HG03095 (cell line): ENCODE measurements around the gene TRIM14.
"Not testable (repeated sequence)": the region's sequence is repeated elsewhere in the genome, so short reads cannot be mapped to it uniquely, and the experiment has no call there.

Experiments
- ATAC-seq: cut with Tn5 transposase; IDR thresholded peaks from one replicate; pipeline ENCODE4 v1.9.1; 2021; ENCODE audit warnings: moderate library complexity; ENCODE audit not compliant: unreplicated experiment

TRIM14 gene

GRCh38 chr9:98083566-98084183 lies 35.3 kb downstream of the TRIM14 start:
- ATAC-seq: no peak

GRCh38 chr9:98083061-98083501 lies 35.9 kb downstream of the TRIM14 start:
- ATAC-seq: no peak

DNA sequence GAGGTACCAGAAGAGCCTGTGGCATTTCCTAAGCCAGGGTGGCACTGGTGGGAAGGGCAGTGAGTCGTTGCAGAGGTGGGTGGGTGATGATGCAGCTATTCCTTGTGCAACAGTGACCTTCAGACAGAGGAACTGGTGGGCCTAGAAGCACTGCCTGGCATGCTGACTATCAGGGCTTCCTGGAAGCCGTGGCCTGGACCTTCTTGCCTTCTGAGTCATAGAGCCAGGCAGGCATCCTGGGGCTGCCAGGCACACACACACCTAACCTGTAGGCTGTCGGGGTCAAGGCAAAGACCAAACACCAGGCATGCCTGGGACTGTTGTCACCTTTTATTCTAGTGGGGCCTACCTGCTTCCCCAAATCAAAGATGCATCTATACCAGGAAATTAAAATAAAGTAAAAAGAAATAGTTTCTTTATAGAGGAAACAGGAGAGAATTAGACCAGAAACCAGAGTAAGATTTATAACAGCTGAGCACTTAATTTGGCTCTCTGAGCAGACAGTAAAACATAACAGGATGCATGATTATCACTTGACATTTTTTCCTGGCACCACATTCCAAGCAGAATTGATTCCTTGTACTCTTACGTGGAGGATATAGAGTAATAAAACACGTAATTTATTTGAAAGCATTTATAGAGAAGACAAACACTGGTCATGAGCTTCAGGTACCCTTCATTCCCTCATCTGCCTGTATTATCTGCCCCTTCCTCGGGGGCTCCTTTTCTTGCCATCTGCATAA lies 37.4 kb downstream of the TRIM14 start:
- ATAC-seq: no peak

DNA sequence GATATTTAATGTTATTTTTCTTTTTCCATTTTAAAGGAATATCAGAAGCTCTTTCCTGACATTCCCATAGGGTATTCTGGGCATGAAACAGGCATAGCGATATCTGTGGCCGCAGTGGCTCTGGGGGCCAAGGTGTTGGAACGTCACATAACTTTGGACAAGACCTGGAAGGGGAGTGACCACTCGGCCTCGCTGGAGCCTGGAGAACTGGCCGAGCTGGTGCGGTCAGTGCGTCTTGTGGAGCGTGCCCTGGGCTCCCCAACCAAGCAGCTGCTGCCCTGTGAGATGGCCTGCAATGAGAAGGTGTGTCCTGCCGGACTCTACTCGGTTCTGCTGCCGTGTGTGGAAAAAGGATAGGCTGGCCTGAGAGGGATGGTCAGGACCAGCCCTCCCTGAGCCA lies 38.2 kb downstream of the TRIM14 start:
- ATAC-seq: no peak

DNA sequence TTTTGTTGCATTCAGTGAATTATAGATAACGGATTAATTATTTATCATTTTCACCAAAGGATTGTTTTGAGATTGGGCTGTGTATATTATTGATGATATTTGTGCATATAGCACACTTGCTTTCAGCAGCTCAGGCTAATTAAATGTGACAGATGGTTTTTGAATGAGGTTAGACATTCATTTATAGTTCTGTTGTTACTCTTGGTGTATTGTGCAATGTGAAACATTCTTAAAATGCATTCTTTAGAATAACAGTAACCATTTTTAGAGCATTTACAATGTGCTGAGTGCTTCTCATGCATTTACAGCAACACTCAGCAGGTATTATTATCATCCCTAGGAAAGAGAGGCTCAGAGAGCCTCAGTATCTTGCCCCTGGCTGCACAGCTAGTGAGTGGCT lies 38.7 kb downstream of the TRIM14 start:
- no peak for ATAC-seq

DNA sequence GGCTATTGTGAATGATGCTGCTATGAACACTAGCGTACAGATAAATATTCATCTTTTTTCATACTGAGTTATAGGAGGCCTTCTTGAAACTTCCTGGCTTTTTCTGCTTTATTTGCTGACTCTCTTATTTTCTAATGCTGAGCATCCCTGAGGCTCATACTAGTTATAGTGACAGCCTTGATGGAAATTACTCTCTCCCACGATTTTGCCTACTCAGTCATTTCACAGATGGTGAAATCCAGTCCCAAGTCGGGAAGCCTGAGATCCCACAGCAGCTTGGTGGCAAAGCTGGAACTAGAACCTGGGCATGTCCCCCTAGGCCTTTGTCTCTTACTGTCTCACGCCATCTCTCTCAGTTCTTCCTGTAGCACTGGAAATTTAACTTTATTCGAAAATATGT lies 40.1 kb downstream of the TRIM14 start:
- no peak for ATAC-seq

- not testable (repeated sequence) for ATAC-seq
Observed at GRCh38 chr9:98076514-98076890, 42.5 kb downstream of the TRIM14 start.

DNA sequence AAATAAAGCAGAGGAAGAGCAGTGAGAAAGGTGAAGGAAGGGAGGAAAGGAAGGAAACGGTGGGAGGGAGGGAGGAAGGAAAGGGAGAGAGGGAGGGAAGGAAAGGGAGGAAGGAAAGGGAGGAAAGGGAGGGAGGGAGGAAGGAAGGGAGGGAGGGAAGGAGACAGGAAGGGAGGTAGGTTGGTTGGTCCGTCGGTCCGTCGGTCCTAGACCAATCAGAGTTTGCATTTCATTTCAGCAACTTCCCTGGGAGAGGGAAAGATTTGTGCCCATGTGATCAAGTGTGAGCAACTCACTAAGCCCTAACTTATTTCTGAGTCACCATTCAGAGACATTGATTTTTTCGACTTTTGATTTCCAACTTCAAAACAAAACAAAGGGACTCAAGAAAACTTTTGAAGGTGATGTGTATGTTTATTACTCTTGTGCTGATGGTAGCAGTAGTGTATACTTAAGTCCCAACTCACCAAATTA lies 43.7 kb downstream of the TRIM14 start:
- ATAC-seq: no peak

DNA sequence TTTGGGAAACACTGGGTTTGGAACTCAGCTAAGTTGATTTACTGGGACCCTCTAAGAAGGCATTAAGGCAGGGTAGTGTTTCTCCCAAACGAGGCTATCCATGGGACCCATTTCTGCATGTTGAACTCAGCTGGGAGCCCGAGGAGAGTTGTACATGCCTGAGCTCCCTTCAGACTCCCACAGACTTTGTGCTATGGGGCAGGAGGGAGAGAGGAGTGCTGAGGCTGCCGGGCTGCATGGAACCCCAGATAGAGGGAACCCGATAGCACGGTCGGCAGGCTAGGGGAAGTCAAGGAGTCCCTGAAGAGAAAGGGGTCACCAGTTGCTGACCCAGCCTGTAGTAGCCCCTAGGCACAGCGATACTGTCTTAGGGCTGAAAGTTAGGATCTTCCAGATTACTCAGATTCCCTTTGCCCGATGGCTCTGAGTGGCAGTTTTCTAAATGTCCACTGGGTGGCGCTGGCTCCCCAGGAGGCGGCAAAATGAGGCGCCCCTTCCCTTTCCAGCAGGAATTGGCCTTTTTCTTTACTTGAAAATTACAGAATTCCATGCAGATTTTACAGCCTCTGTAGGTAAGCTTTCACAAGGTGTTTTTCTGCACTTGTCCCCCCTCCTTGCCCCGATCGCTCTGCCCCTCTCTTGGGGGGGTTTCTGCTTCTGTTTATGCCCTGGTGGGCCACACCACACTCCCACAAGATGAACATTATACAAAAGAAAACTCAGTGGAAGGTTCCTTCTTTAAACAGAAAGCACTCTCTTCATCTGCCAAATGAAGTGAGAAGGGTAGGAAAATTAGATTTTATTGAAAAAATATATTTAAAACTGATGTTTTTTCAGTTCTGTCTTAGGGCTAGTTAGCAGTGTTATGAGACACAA lies 44.7 kb downstream of the TRIM14 start:
- ATAC-seq: no peak

DNA sequence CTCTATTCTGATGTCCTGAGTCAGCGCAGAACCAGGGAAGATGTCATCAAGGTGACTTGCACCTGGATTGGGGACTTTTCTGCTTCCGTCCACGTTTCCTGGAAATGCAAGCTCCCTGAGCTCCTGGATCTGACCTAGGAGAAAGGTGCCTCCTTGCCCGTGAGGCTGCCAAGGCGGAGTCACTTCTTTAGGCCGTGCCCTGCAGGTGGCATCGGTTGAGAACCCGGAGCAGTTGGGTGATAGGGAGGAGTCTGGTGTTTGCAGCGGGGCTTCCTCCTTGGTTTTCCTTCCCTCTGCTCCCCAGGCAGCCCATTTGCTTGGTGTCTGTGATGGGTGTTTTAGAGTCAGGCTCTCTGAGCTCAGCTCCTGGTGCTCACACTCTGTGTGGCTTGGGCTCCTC lies 47.3 kb downstream of the TRIM14 start:
- ATAC-seq: no peak

DNA sequence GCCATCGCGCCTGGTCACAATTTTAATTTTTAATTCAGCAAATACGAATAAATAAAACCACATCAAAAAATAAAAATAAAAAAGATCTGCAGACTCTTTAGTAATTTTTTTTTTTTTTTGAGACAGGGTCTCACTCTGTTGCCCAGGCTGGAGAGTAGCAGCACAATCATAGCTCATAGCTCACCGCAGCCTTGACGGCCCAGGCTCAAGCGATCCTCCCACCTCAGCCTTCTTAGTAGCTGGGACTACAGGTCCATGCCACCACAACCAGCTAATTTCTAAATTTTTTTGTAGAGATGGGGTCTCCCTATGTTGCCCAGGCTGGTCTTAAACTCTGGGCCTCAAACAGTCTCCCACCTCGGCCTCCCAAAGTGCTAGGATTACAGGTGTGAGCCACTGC lies 48.3 kb downstream of the TRIM14 start:
- no peak for ATAC-seq

DNA sequence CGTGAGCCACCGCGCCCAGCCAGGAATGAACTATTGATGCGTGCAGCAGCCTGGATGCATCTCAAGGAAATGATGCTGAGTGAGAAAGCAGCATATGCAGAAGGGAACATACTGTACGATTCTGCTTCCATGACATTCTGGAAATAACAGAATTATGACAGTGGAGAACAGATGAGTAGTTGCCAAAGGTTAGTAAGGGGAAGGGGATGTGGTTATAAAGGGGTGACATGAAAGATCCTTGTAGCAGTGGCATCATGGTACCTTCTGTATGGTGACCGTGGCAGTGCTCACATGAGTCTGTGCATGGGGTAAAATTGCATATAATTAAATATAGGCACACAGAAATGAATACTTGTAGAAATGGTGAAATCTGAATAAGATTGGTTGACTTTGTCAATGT lies 49.5 kb downstream of the TRIM14 start:
- ATAC-seq: no peak

DNA sequence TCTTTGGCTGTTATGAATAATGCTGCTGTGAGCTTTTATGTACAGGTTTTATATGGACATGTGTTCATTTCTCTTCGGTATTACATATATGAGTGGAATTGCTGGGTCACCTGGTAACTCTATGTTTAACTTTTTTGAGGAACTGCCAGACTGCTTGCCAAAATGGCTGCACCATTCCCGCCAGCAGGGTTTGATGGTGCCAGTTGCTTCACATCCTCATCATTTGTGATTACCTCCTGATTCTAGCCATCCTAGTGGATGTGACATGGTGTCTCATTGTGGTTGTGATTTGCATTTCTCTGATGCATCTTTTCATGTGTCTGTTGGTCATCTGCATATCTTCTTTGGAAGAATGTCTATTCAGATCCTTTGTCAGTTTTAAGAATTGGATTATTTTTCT lies 51.8 kb downstream of the TRIM14 start:
- ATAC-seq: no peak

- no peak for ATAC-seq
Observed at GRCh38 chr9:98066235-98066634, 52.8 kb downstream of the TRIM14 start.

GRCh38 chr9:98064623-98065392 lies 54.2 kb downstream of the TRIM14 start:
- ATAC-seq: no peak

- no peak for ATAC-seq
Observed at GRCh38 chr9:98062161-98062560, 56.9 kb downstream of the TRIM14 start.

GRCh38 chr9:98057138-98057799 lies 61.8 kb downstream of the TRIM14 start:
- no peak for ATAC-seq

DNA sequence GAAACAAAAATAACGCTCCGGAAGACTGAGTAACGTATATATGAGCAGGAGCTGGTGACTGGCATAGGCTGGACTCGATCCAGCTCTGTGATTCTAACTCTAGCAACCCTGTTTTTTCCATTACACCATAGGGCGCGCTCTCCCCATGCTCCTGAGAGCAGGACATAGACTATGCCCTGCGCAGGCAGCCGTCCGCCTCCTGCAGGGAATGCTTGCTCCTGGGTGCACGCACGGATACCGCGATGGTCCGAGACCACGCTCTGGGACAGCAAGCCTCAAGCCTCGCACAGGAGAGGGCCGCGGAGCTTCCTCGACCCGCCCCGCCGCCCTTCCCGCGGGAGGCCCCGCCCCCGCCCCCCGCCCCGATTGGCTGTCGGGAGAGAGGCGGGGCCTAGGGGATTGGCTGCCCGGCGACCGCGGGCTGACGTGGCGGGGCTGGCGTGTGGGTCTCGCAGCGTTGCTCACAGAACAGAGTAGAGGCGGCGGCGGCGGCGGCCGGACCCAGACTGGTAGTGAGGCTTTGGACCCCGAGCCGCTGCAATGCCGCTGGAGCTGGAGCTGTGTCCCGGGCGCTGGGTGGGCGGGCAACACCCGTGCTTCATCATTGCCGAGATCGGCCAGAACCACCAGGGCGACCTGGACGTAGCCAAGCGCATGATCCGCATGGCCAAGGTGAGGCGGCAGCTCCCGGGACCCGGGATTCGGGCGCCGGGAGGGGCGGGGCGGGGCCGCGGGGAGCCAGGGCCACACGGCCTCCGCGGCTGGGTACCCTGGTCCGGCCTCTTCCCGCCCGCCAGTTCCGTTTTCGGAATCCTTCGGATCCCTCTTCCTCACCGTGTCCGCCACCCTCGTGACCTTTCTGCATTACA lies 62.5 kb downstream of the TRIM14 start, which contains the start of gene NANS:
Gene NANS, plus strand, starts transcription at position 464 of the 869 bp plus-strand sequence. Its CDS starts 77 bp downstream, at position 541.
- peak; percentile 92 for ATAC-seq

- ATAC-seq: no peak
Observed at GRCh38 chr9:98054376-98054951, 64.6 kb downstream of the TRIM14 start.
